ENCODE measurements around the gene CDK11B. TPM values are rescaled to one million over a fixed set of nuclear protein-coding genes. Genes with fewer than 3 reads are reported as not detected.

CDK11B gene
- total and polyA plus RNA-seq, 2 of the 8 experiments (the other 6 are each of a cell fraction or from before 2014, with no cell fraction given) = 11.1 to 31.9 TPM

GRCh38 chr1:1621173-1622009 lies 37.4 kb downstream of the CDK11B start:
- Histone ChIP-seq H2BK12ac (ENCODE audit: low read depth, low read length) (no peak overlapping the region), H2AK5ac (ENCODE audit: low read depth, low read length) (no peak overlapping the region), H4K8ac (ENCODE audit: extremely low read depth, insufficient read depth, low read length) (no peak overlapping the region; the same call in 1 of the 2 replicates), H4K20me1 (replicated peaks in 1 of 2; ENCODE audit: control insufficient read depth in 1 of 2, insufficient read depth in 2 of 2, low read length in 2 of 2) (peaks cover 5 to 21% of the 10 kb centered on the region in 2 experiments), H4K91ac (replicated peaks; ENCODE audit: insufficient read length, low read length) (no peak overlapping the region), H4K5ac (ENCODE audit: insufficient read length, low read depth, low read length) (no peak overlapping the region), H3K56ac (replicated peaks; ENCODE audit: insufficient read length, low read depth, low read length) (no peak overlapping the region), H3K18ac (ENCODE audit: extremely low read depth, low read length) (no peak overlapping the region), H3K14ac (ENCODE audit: insufficient read length) (no peak overlapping the region), H3K9ac (replicated peaks in 1 of 4; ENCODE audit: extremely low read depth in 1 of 4, low read depth in 3 of 4, low read length in 3 of 4) (no peak overlapping the region), H3K79me2 (ENCODE audit: control insufficient read depth in 1 of 2, insufficient read depth in 2 of 2, low read length in 2 of 2) (no peaks in the 10 kb centered on the region), H3K27me3 (replicated peaks in 1 of 4; ENCODE audit: control insufficient read depth in 3 of 4, extremely low read depth in 1 of 4, insufficient read depth in 3 of 4, low read length in 3 of 4) (no peaks in the 10 kb centered on the region; a peak in 1 of 7 replicates), H3K4me3 (ENCODE audit: extremely low read depth in 1 of 4, insufficient read depth in 2 of 4, low read depth in 3 of 4, low read length in 4 of 4) (no peak overlapping the region), H3K4me2 (ENCODE audit: insufficient read depth in 1 of 2, low read depth in 2 of 2, low read length in 2 of 2) (no peak overlapping the region), H2BK20ac (ENCODE audit: low read length) (no peak overlapping the region), H3K23me2 (ENCODE audit: low read depth, low read length) (no peaks in the 10 kb centered on the region; the same call in 1 of the 2 replicates), H3K9me3 (ENCODE audit: insufficient read depth in 2 of 2, low read depth in 1 of 2, low read length in 1 of 2) (no peaks in the 10 kb centered on the region), H3K79me1 (ENCODE audit: low read depth, low read length) (no peaks in the 10 kb centered on the region; the same call in none of the 2 replicates), H2BK5ac (ENCODE audit: low read depth, low read length) (no peak overlapping the region), H2AFZ (ENCODE audit: low read length) (no peak overlapping the region), H3K27ac (ENCODE audit: low read depth, low read length) (no peak overlapping the region), H3K4me1 (replicated peaks in 1 of 4; ENCODE audit: control insufficient read depth in 3 of 4, insufficient read depth in 4 of 4, low read length in 3 of 4) (peaks cover 0 to 6% (median 3%) of the 10 kb centered on the region in 4 experiments; a peak in 5 of 7 replicates), H3K4ac (replicated peaks; ENCODE audit: insufficient read length, low read depth, low read length) (no peak overlapping the region), H3K23ac (ENCODE audit: insufficient read length) (no peak overlapping the region), H3K36me3 (ENCODE audit: control insufficient read depth in 2 of 4, insufficient read depth in 4 of 4, low read length in 3 of 4) (no peaks in the 10 kb centered on the region), H2BK15ac (ENCODE audit: low read length) (no peak overlapping the region), H2BK120ac (replicated peaks; ENCODE audit: low read depth, low read length) (no peak overlapping the region)
- CTCF ChIA-PET (ENCODE audit: partially characterized antibody) = interaction anchor here (0.6 to 3.3 kb wide), 15 partner anchors 8 to 321 kb away, joined by 3 to 21 read pairs (median 4); no protein-coding TSS in a partner anchor
- FAIRE-seq (no peak), DNase-seq (ENCODE audit: low read depth in 1 of 2, low spot score in 2 of 2) (no peak)
- 92% methylated on average over 21 of the region's 31 CpGs; no CpG with 5 or more reads in 1 of the 2 experiments for WGBS, 2 experiments (ENCODE audit: extremely low coverage in 1 of 2, insufficient coverage in 1 of 2, insufficient read length in 1 of 2, insufficient replicate concordance in 2 of 2, low coverage in 1 of 2, low lambda C conversion rate in 2 of 2, missing lambda C conversion rate in 1 of 2)
- POLR2A ChIA-PET (ENCODE audit: partially characterized antibody) = interaction anchor here (0.6 to 1.2 kb wide), 2 partner anchors 23 to 609 kb away, joined by 4 read pairs; no protein-coding TSS in a partner anchor
- TF ChIP-seq HDAC6 (IDR thresholded peaks at IDR 0.05; ENCODE audit: low read depth, low read length) (no peak), SP2 (IDR thresholded peaks at IDR 0.05; ENCODE audit: low read length) (no peak)
